Activated T-cell treated with anti-CD3 and anti-CD28 coated beads, Interleukin-2, amount 50 U/mL, for 72 hours (primary cell): Measurements from ENCODE around the gene MAP2K6. TPM values are rescaled to one million over a fixed set of nuclear protein-coding genes. Genes with fewer than 3 reads are reported as not detected.

Source experiments
- ATAC-seq, 2 donors: fragments of 150-1000 bp; cut with Tn5 transposase; replicated peaks in 1 of 2; 2 replicates each; pipeline ENCODE4 v1.10.0; 2021; ENCODE audit warnings: moderate library complexity in 2 of 2, mild to moderate bottlenecking in 1 of 2
- DNase-seq, 2 donors: peaks; one replicate each; pipeline ENCODE4 v3.0.0; 2021 to 2022; ENCODE audit warnings: mixed read lengths in 1 of 2
- H3K27ac Mint-ChIP-seq: one replicate; pipeline ENCODE4 v1.8.0; 2022; ENCODE audit warnings: mild to moderate bottlenecking, moderate library complexity, mixed read lengths
- H3K27me3 Mint-ChIP-seq: one replicate; pipeline ENCODE4 v1.8.0; 2022; ENCODE audit warnings: low read depth, mixed read lengths
- H3K36me3 Mint-ChIP-seq, 2 donors: one replicate each; pipeline ENCODE4 v1.8.0; 2022; ENCODE audit warnings: mixed read lengths in 2 of 2, mild to moderate bottlenecking in 1 of 2; ENCODE audit not compliant: insufficient read depth in 2 of 2
- H3K4me1 Mint-ChIP-seq: one replicate; pipeline ENCODE4 v1.8.0; 2022; ENCODE audit warnings: low read depth, mixed read lengths
- H3K4me3 Mint-ChIP-seq, 2 donors: one replicate each; pipeline ENCODE4 v1.8.0; 2022; ENCODE audit warnings: mild to moderate bottlenecking in 2 of 2, mixed read lengths in 2 of 2, moderate library complexity in 2 of 2
- H3K9me3 Mint-ChIP-seq, 2 donors: one replicate each; pipeline ENCODE4 v1.8.0; 2022; ENCODE audit warnings: mixed read lengths in 2 of 2
- total RNA-seq, 2 donors: library from RNA; stranded (reverse); gene quantifications; one replicate each; pipeline ENCODE4 v1.2.3, GENCODE V29; 2022

Gene MAP2K6
- total RNA-seq, 2 donors from 2014 or later: 2.2 to 3.5 TPM

DNA sequence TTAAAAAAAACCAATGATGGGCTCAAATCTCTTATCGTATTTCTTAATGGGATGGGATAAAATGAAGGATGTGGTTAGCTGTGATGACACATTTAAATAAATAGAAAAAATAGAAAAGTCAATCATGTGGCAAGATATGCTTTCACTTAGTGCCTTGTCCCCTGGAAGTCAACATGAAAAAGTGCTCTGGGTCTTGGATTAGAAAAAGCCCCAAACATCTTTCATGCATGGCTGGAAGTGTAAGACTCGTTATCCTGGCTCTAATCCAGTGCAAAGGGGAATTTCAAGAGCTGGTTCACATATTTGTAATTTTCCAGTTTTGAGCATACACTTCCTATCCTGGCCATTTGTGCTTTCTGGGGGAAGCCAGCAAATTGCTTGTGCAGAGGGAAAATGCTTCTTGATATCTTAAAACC is 160.9 kb downstream of the MAP2K6 start:
- H3K4me3 Mint-ChIP-seq: no peak overlapping the region
- no peaks in the 10 kb centered on the region for H3K9me3 Mint-ChIP-seq
- peaks cover 22% of the 10 kb centered on the region for H3K27me3 Mint-ChIP-seq
- H3K27ac Mint-ChIP-seq: no peak overlapping the region
- no peak for DNase-seq
- H3K4me1 Mint-ChIP-seq: peaks cover 6% of the 10 kb centered on the region
- ATAC-seq: no peak
- no peaks in the 10 kb centered on the region for H3K36me3 Mint-ChIP-seq

DNA sequence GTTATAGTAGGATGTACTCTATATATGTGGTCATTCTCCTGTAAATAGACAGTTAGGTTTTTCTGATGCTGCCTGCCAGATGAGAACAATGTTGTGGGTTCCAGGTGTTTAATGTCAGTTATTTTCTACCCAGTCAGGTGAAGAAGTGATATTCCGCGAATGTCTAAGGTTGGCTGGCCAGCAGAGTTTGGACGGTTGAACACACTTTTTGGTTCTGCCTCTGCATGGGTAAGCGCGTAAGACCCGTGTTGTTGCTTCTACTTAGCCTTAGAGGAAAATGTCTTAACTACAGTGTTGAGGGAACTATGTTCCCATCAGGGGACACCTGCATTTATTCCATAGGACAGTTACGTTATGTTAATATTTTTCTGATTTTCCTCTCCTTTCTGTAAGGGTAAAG is 162.6 kb downstream of the MAP2K6 start:
- Mint-ChIP-seq H3K4me3 (no peak overlapping the region), H3K27me3 (peaks cover 22% of the 10 kb centered on the region), H3K27ac (no peak overlapping the region), H3K9me3 (no peaks in the 10 kb centered on the region), H3K36me3 (no peaks in the 10 kb centered on the region), H3K4me1 (peaks cover 15% of the 10 kb centered on the region)
- DNase-seq (no peak), ATAC-seq (no peak)

DNA sequence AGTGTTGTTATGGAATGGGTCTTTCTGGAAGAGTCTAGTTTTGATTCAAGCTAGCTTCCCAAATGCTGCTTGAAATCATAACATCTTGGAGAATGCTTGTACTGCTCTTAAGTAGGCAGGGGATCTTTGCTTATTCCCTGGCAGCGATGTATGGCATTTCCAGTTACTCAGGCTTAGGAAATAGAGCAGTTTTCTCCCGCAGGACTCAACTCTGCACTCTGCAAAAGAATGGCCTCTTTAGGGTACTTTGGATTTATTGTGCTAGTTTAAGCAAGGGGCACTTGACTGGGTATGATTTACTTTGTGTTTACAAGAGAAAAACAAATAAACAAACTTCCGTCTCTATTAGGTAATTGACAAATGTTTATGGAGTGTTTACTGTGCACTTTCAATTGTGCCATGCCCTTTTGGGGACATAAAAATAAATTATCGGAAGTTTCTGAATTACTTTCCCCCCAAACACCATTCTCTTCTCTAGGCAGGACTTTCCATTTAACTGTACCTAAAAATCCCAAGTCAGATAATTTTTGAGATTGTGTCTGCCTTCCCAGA is 164.0 kb downstream of the MAP2K6 start:
- Mint-ChIP-seq H3K4me3 (no peak overlapping the region), H3K27ac (no peak overlapping the region), H3K4me1 (peaks cover 15% of the 10 kb centered on the region), H3K27me3 (peaks cover 22% of the 10 kb centered on the region), H3K36me3 (no peaks in the 10 kb centered on the region), H3K9me3 (no peaks in the 10 kb centered on the region)
- no peak for ATAC-seq
- no peak for DNase-seq

DNA sequence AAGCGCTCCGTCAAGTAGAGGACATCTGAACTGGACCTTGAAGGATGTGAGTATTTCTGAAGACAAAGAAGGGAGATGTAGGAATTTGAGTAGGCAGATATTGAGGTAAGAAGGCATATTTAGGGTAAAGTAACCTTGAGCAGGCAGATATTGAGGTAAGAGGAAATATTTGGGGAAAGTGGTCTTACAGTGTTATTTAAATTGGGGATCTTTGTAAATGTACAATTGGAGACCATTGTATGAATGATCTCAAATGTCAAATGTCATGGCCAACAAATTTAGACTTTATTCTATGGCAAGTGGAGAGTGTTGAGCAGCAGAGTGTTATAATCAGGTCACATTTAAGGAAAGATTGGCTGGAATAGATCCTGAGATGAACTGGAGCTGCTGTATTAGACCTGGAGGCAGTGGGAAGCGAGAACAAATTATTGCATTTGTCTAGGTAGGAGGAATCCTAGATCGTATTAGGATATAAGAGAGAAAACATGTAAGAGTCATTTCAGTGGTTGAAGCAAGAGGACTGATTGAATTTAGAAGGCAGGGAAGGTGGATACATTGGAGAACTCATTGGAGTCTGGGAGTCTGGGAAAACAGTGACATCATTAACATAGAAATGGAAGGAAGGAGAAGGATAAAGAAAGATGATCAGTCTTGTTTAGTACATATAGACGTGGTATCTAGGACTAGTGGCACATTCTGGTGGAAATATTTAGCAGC is 165.6 kb downstream of the MAP2K6 start:
- H3K4me3 Mint-ChIP-seq: no peak overlapping the region

DNA sequence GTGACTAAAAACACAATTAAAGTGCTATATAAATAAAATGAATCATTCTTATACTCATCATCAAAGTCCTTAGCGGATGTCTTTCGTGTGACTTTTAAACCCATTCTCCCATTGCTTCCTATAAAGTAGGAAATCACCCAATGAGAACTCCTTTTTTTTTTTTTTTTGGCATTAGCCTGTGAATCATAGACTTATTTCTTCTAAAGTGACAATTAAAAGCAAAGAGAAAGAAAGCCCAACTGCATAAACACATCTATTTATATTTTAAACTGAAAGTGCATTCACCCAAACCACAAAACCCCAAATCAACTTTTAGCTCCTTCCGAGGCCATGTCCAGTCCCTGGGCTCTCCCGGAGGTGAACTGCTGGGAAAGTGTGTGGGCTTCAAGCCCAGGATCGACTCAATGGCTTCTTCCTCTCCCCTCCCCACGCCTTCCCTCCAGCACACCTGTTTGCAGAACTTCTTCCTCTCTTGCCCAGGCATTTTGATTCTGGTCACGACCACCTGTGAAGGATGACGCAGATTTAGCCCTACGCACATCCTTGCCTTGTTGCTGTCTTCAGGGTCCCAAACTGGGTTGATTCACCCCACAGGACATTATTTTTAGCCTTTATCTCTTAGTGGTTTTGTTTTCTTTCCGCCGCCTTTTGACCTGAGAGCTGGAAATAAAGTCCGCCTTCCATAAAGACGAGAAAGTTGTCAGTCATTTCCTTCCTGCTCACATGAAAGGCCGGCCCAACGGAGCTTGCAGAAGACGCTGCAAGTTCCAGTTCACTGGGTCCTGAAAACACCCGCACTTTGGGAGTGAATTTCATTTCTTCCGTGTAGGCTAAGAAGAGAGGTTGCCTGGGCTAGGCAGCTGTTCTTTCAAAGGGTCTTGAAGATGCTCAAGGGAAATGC is 166.8 kb downstream of the MAP2K6 start:
- Mint-ChIP-seq H3K4me3 (peak overlapping the region; percentile 79 to 82), H3K27me3 (peaks cover 22% of the 10 kb centered on the region), H3K4me1 (peaks cover 10% of the 10 kb centered on the region), H3K9me3 (no peaks in the 10 kb centered on the region), H3K27ac (peak overlapping the region; percentile 13), H3K36me3 (no peaks in the 10 kb centered on the region)
- ATAC-seq (peak; percentile 55 to 67), DNase-seq (peak; percentile 7 to 17)

More for the DNA sequence above, 165.6 kb downstream of the MAP2K6 start:
- no peak for ATAC-seq
- Mint-ChIP-seq H3K9me3 (no peaks in the 10 kb centered on the region), H3K27me3 (peaks cover 22% of the 10 kb centered on the region), H3K27ac (no peak overlapping the region), H3K36me3 (no peaks in the 10 kb centered on the region), H3K4me1 (peaks cover 13% of the 10 kb centered on the region)
- DNase-seq: no peak

DNA sequence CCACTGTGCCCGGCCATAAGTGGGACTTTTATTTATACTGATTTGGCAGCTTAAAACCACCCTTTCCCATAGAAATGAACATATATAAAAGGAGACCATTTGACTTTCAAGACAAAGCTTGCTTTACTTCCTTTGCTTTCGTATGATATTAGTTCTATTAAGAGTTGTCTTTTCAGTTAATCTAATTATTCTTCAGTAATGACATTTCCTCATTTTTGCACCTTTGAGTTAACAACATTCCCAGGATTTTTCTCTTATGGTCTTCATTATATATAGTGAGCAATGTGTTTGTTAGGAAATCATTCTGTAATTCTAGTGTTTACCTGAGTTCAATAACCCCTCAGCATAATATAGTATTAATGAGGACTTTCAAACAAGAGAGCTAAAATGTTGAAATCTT is 173.8 kb downstream of the MAP2K6 start:
- Mint-ChIP-seq H3K27me3 (no peaks in the 10 kb centered on the region), H3K4me3 (no peak overlapping the region), H3K27ac (no peak overlapping the region), H3K4me1 (no peaks in the 10 kb centered on the region), H3K36me3 (no peaks in the 10 kb centered on the region), H3K9me3 (no peaks in the 10 kb centered on the region)
- no peak for ATAC-seq
- no peak for DNase-seq

DNA sequence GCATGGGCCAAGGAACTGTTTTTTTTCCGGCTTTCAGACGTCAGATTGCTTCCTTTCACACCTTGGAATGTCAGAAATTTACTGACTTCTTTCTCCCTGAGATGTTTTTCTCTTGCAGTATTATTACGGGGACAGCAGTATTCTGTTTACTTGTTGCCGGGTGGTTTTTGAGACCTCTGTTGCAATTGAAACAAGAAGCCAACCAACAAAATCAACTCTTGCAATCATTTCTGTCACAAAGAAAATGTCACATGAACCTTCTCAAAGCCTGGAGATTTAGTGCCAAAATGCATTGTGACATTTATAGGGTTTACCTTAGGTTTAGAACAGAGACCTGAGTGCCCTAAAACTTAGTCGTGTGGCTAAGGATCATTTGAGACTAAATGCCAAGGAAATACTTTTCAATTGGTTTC is 174.3 kb downstream of the MAP2K6 start:
- DNase-seq (no peak), ATAC-seq (no peak)
- no peak overlapping the region for H3K4me3 Mint-ChIP-seq
- H3K9me3 Mint-ChIP-seq: no peaks in the 10 kb centered on the region
- no peaks in the 10 kb centered on the region for H3K4me1 Mint-ChIP-seq
- H3K27ac Mint-ChIP-seq: no peak overlapping the region
- no peaks in the 10 kb centered on the region for H3K36me3 Mint-ChIP-seq
- H3K27me3 Mint-ChIP-seq: no peaks in the 10 kb centered on the region

DNA sequence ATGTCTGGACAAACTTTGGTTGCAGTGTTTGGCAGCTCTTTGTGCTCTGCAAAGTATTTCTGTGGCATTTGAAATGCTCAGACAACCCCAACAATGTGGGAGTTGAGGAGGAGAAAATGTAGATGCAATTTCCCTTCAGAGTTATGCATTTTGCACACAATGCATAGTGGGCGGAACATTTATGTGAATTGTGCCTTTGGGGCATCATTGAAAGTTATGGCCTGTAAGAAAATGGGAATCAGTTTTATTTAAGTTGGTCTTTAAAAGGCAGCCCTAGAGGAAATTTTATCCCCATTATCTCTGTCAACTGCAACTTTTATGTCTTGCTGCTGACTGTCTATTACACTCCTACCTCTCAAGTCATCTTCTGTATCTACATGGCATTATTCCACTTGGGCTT is 176.2 kb downstream of the MAP2K6 start:
- Mint-ChIP-seq H3K9me3 (no peaks in the 10 kb centered on the region), H3K4me1 (no peaks in the 10 kb centered on the region), H3K27me3 (no peaks in the 10 kb centered on the region), H3K27ac (no peak overlapping the region), H3K36me3 (no peaks in the 10 kb centered on the region), H3K4me3 (no peak overlapping the region)
- no peak for DNase-seq
- ATAC-seq: no peak

DNA sequence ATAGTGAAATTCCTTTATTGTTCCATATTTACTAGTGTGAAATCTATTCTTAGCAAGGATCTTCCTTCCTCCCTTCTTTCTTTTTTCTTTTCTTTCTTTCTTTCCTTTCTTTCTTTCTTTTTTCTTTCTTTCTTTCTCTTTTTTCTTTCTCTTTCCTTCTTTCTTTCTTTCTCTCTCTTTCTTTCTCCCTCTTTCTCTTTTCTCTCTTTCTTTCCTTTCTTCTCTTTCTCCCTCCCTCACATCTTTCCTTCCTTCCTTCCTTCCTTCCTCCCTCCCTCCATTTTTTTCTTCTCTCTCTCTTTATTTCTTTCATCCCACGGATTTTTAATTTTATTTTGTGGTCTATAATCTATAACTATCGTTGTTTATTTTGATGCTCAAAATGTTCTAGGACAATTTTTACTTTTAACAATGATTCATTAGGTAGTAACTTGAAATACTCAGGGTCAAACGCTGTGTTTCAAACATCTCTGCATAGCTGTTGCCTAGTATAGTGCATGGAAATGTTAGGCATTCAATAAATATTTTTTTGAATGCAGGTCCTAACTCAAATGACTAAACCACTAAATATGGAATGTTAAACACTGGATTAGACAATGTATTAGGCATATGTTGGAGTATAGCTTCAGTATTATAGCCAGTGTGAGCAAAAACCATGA is 178.3 kb downstream of the MAP2K6 start:
- H3K36me3 Mint-ChIP-seq: no peaks in the 10 kb centered on the region
- DNase-seq (no peak), ATAC-seq (no peak)
- no peak overlapping the region for H3K27ac Mint-ChIP-seq
- H3K9me3 Mint-ChIP-seq: no peaks in the 10 kb centered on the region
- no peaks in the 10 kb centered on the region for H3K4me1 Mint-ChIP-seq
- H3K27me3 Mint-ChIP-seq: no peaks in the 10 kb centered on the region
- no peak overlapping the region for H3K4me3 Mint-ChIP-seq

DNA sequence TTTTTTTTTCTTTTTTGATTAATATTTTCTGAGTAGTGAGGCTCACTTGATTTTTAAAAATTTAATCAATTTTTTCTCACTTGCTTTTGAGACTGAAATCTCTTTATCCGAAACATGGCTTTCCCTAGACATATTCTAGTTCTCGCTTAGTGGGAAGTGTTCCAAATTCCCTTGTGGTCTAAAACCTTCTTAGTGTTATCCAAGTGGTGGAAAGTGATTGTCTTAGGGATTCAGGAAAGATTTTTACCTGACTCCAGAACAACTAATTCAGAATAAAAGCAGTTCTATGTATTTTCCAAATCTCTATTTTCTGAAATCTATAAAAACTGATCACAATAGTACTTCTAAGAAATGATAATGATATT is 178.8 kb downstream of the MAP2K6 start:
- ATAC-seq (no peak), DNase-seq (no peak)
- Mint-ChIP-seq H3K27ac (no peak overlapping the region), H3K9me3 (no peaks in the 10 kb centered on the region), H3K36me3 (no peaks in the 10 kb centered on the region), H3K4me1 (no peaks in the 10 kb centered on the region), H3K4me3 (no peak overlapping the region), H3K27me3 (no peaks in the 10 kb centered on the region)

DNA sequence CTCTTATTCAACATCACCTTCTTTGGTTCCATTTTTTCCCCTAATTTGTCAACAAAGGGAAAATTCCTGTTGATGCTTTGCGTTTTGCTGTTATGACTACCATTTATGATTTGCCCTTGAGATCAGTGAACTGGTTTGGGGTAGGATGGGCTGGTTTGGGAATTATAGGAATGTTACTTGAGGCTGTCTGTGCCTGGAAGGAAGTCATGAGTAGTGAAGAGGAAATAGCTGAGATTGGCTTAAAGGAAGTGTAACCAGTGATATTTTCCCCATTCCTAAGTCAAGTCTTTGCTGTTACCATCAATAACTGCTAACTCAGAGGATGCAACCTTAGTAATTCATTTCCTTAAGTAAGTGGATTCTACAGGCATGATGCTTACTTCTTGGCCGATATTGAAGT is 179.2 kb downstream of the MAP2K6 start:
- Mint-ChIP-seq H3K4me1 (no peaks in the 10 kb centered on the region), H3K36me3 (no peaks in the 10 kb centered on the region), H3K27me3 (no peaks in the 10 kb centered on the region), H3K27ac (no peak overlapping the region), H3K9me3 (no peaks in the 10 kb centered on the region), H3K4me3 (no peak overlapping the region)
- ATAC-seq (no peak), DNase-seq (no peak)

DNA sequence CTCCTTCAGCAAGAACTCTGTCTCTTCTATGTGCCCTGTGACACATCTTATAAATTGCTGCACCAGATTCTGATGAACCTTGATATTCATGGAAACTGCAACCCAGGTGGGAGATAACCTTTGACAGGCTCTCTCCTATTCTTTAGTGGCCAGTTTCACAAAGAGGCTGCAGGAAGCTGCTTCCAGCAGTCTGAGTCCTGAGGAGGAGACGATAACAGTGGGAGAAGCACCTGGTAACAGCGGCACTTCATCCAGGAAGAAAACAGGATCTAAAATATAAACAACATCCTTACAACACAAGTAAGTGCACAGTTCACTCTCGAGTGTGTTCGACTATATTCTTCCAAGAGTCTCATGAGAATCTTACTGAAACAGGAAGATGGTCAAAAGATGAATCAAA is 180.1 kb downstream of the MAP2K6 start:
- Mint-ChIP-seq H3K36me3 (no peaks in the 10 kb centered on the region), H3K4me3 (no peak overlapping the region), H3K9me3 (no peaks in the 10 kb centered on the region), H3K4me1 (no peaks in the 10 kb centered on the region), H3K27me3 (no peaks in the 10 kb centered on the region), H3K27ac (no peak overlapping the region)
- ATAC-seq: no peak
- DNase-seq: no peak

DNA sequence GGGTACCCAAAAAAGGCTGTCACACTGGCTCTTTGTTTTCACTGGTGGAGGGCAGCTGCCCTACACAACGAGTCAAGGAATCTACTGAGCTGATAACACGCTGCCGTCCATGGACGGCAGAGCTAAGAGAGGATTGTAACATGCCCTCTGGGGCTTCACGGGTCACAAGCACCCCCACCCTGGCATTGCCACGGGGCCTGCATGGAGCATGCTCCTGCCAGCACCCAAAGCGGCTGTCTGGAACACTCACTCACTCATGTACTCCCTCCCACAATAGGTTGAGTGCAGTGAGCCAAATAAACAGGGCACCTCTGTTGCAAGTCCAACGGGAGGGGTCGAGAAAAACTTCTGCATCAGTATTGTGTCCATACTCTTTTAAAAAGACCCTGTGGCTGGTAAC is 181.6 kb downstream of the MAP2K6 start:
- no peaks in the 10 kb centered on the region for H3K36me3 Mint-ChIP-seq
- H3K27me3 Mint-ChIP-seq: no peaks in the 10 kb centered on the region
- DNase-seq (no peak), ATAC-seq (no peak)
- no peak overlapping the region for H3K4me3 Mint-ChIP-seq
- H3K27ac Mint-ChIP-seq: no peak overlapping the region
- H3K9me3 Mint-ChIP-seq: no peaks in the 10 kb centered on the region
- H3K4me1 Mint-ChIP-seq: no peaks in the 10 kb centered on the region
